H1 (cell line): ENCODE results near the gene DMWD. TPM values are rescaled to one million over a fixed set of nuclear protein-coding genes. Genes with fewer than 3 reads are reported as not detected.

Experiments
- CTCF ChIA-PET: fragments of 300-600 bp; sonication (Branson Sonifier 250); formaldehyde crosslinking; loops from one replicate; lab custom pipeline; 2021; ENCODE audit not compliant: partially characterized antibody; lab: Charles Lee
- POLR2A ChIA-PET: fragments of 300-600 bp; sonication (Branson Sonifier 250); formaldehyde crosslinking; loops from one replicate; lab custom pipeline; 2021; ENCODE audit warnings: inconsistent platforms; ENCODE audit not compliant: partially characterized antibody; lab: Charles Lee
- DNase-seq, 2 experiments: peaks; one replicate each; pipeline versions ENCODE4 v3.0.0 to v3.0.0-alpha.2; 2010 to 2022; ENCODE audit warnings: low spot score in 2 of 2, low read depth in 1 of 2, mixed read lengths in 1 of 2
- FAIRE-seq: peaks from 2 replicates; lab custom pipeline; 2011; peaks lifted over from hg19 to GRCh38; lab: Jason Lieb, UNC
- H2AFZ ChIP-seq: 2 replicates; pipeline ENCODE4 v1.8.1; 2012; ENCODE audit warnings: low read length, inconsistent platforms
- H2AK5ac ChIP-seq: 2 replicates; pipeline ENCODE4 v1.6.1; 2013; ENCODE audit warnings: low read depth, low read length
- H2BK120ac ChIP-seq: replicated peaks from 2 replicates; pipeline ENCODE3; 2013; ENCODE audit warnings: low read depth, low read length, inconsistent platforms
- H2BK12ac ChIP-seq: 2 replicates; pipeline ENCODE4 v1.6.1; 2013; ENCODE audit warnings: low read depth, low read length
- H2BK15ac ChIP-seq: 2 replicates; pipeline ENCODE4 v1.6.1; 2013; ENCODE audit warnings: low read length
- H2BK20ac ChIP-seq: 2 replicates; pipeline ENCODE4 v1.6.1; 2013; ENCODE audit warnings: low read length
- H2BK5ac ChIP-seq: 2 replicates; pipeline ENCODE4 v1.6.1; 2013; ENCODE audit warnings: low read depth, low read length
- H3K14ac ChIP-seq: 2 replicates; pipeline ENCODE4 v1.6.1; 2013; ENCODE audit warnings: inconsistent platforms; ENCODE audit not compliant: insufficient read length
- H3K18ac ChIP-seq: 2 replicates; pipeline ENCODE4 v1.6.1; 2013; ENCODE audit warnings: low read length; ENCODE audit errors: extremely low read depth
- H3K23ac ChIP-seq: 2 replicates; pipeline ENCODE4 v1.6.1; 2013; ENCODE audit warnings: inconsistent platforms; ENCODE audit not compliant: insufficient read length
- H3K23me2 ChIP-seq: 2 replicates; pipeline ENCODE4 v1.6.1; 2013; ENCODE audit warnings: low read depth, low read length
- H3K27ac ChIP-seq: 2 replicates; pipeline ENCODE4 v1.6.1; 2011; ENCODE audit warnings: low read depth, low read length, inconsistent platforms
- H3K27me3 ChIP-seq, 4 experiments: replicated peaks in 1 of 4; 1 replicate in 1 of 4; 2 replicates in 3 of 4; pipeline versions ENCODE4 v1.6.1 to v1.8.1; 2011 to 2013; ENCODE audit warnings: low read length in 3 of 4, mild to moderate bottlenecking in 3 of 4, inconsistent platforms in 2 of 4, mixed read lengths in 2 of 4, moderate library complexity in 1 of 4; ENCODE audit not compliant: control insufficient read depth in 3 of 4, insufficient read depth in 3 of 4; ENCODE audit errors: extremely low read depth in 1 of 4
- H3K36me3 ChIP-seq, 4 experiments: 2 replicates each; pipeline versions ENCODE4 v1.6.1 to v1.8.1; 2011 to 2013; ENCODE audit warnings: mild to moderate bottlenecking in 4 of 4, low read length in 3 of 4, moderate library complexity in 2 of 4, control low read depth in 1 of 4, inconsistent platforms in 1 of 4; ENCODE audit not compliant: insufficient read depth in 4 of 4, control insufficient read depth in 2 of 4
- H3K4ac ChIP-seq: replicated peaks from 2 replicates; pipeline ENCODE3; 2013; ENCODE audit warnings: low read length, low read depth, mixed read lengths, inconsistent platforms; ENCODE audit not compliant: insufficient read length
- H3K4me1 ChIP-seq, 4 experiments: replicated peaks in 1 of 4; 1 replicate in 1 of 4; 2 replicates in 3 of 4; pipeline versions ENCODE4 v1.6.1 to v1.8.1; 2011 to 2013; ENCODE audit warnings: low read length in 3 of 4, inconsistent platforms in 2 of 4, mixed read lengths in 1 of 4; ENCODE audit not compliant: insufficient read depth in 4 of 4, control insufficient read depth in 3 of 4
- H3K4me2 ChIP-seq, 2 experiments: 2 replicates each; pipeline versions ENCODE4 v1.6.1 to v1.8.1; 2011 to 2013; ENCODE audit warnings: low read depth in 2 of 2, low read length in 2 of 2, control low read depth in 1 of 2, inconsistent platforms in 1 of 2, mild to moderate bottlenecking in 1 of 2; ENCODE audit not compliant: insufficient read depth in 1 of 2
- H3K4me3 ChIP-seq, 4 experiments: fragments of 200-600, 300-600 bp in 1 of 4; sonication (generic), shearing (Covaris generic), sonication (Bioruptor Twin) in 1 of 4; 2 replicates each; pipeline versions ENCODE4 v1.5.1 to v1.8.1; 2011 to 2016; ENCODE audit warnings: low read length in 4 of 4, low read depth in 3 of 4, control low read depth in 2 of 4, inconsistent platforms in 2 of 4, mild to moderate bottlenecking in 2 of 4, mixed read lengths in 1 of 4, moderate library complexity in 1 of 4; ENCODE audit not compliant: insufficient read depth in 2 of 4; ENCODE audit errors: extremely low read depth in 1 of 4
- H3K56ac ChIP-seq: replicated peaks from 2 replicates; pipeline ENCODE3; 2013; ENCODE audit warnings: low read depth, mild to moderate bottlenecking, mixed read lengths, low read length, inconsistent platforms; ENCODE audit not compliant: insufficient read length
- H3K79me1 ChIP-seq: 2 replicates; pipeline ENCODE4 v1.6.1; 2013; ENCODE audit warnings: low read depth, low read length, control low read depth
- H3K79me2 ChIP-seq, 2 experiments: 2 replicates each; pipeline versions ENCODE4 v1.6.1 to v1.8.1; 2012 to 2013; ENCODE audit warnings: low read length in 2 of 2, mild to moderate bottlenecking in 2 of 2, inconsistent platforms in 1 of 2; ENCODE audit not compliant: insufficient read depth in 2 of 2, control insufficient read depth in 1 of 2
- H3K9ac ChIP-seq, 4 experiments: replicated peaks in 1 of 4; 1 replicate in 1 of 4; 2 replicates in 3 of 4; pipeline versions ENCODE4 v1.6.1 to v1.8.1; 2011 to 2013; ENCODE audit warnings: low read depth in 3 of 4, low read length in 3 of 4, control low read depth in 2 of 4, mild to moderate bottlenecking in 2 of 4, moderate library complexity in 2 of 4, inconsistent platforms in 1 of 4; ENCODE audit errors: extremely low read depth in 1 of 4
- H3K9me3 ChIP-seq, 2 experiments: 2 replicates each; pipeline versions ENCODE4 v1.6.1 to v1.8.1; 2012 to 2013; ENCODE audit warnings: mild to moderate bottlenecking in 2 of 2, moderate library complexity in 2 of 2, control low read depth in 1 of 2, inconsistent platforms in 1 of 2, low read depth in 1 of 2, low read length in 1 of 2, mixed read lengths in 1 of 2; ENCODE audit not compliant: insufficient read depth in 2 of 2
- H4K20me1 ChIP-seq, 2 experiments: replicated peaks in 1 of 2; 2 replicates each; pipeline versions ENCODE3 to v1.8.1; 2011 to 2013; ENCODE audit warnings: inconsistent platforms in 2 of 2, low read length in 2 of 2, mild to moderate bottlenecking in 1 of 2; ENCODE audit not compliant: insufficient read depth in 2 of 2, control insufficient read depth in 1 of 2
- H4K5ac ChIP-seq: 2 replicates; pipeline ENCODE4 v1.6.1; 2013; ENCODE audit warnings: low read length, low read depth, mixed read lengths, inconsistent platforms; ENCODE audit not compliant: insufficient read length
- H4K8ac ChIP-seq: 2 replicates; pipeline ENCODE4 v1.8.0; 2013; ENCODE audit warnings: mild to moderate bottlenecking, moderate library complexity, low read length, inconsistent platforms; ENCODE audit not compliant: insufficient read depth; ENCODE audit errors: extremely low read depth
- H4K91ac ChIP-seq: replicated peaks from 2 replicates; pipeline ENCODE3; 2013; ENCODE audit warnings: low read length, mixed read lengths, inconsistent platforms; ENCODE audit not compliant: insufficient read length
- WGBS, 2 experiments: shearing (Covaris generic) in 1 of 2; methylation state at CpG; one replicate each; pipeline versions ENCODE4 v1.1.6 to v1.1.7; 2013 to 2015; ENCODE audit warnings: low lambda C conversion rate in 2 of 2, mixed read lengths in 2 of 2, inconsistent platforms in 1 of 2, low coverage in 1 of 2, missing lambda C conversion rate in 1 of 2; ENCODE audit not compliant: insufficient replicate concordance in 2 of 2, insufficient coverage in 1 of 2, insufficient read length in 1 of 2; ENCODE audit errors: extremely low coverage in 1 of 2, missing lambda C conversion rate in 1 of 2; 5-methylcytosine and 5-hydroxymethylcytosine counted together
- polyA plus RNA-seq, 7 experiments: library from polyadenylated mRNA; depleted of rRNA in 3 of 7; stranded (reverse) in 5 of 7; unstranded in 2 of 7; fragments of >200 nt in 5 of 7; fragments of 200-250 nt in 2 of 7; gene quantifications; 1 replicate in 5 of 7; 2 replicates in 1 of 7; 4 replicates in 1 of 7; pipeline versions ENCODE4 v1.2.1 to v1.2.3, GENCODE V29; 2011 to 2013; ENCODE audit warnings: missing spikeins in 2 of 7, mixed read lengths in 2 of 7
- total RNA-seq: library from RNA; stranded (reverse); fragmentation: NEBNext Ultra II Directional; extraction: Animal tissue kit (Norgen Biotek cat#: 25700); gene quantifications from 2 replicates; pipeline ENCODE4 v1.2.1, GENCODE V29; 2021

The DMWD gene
- total and polyA plus RNA-seq, 2 of the 8 experiments (the other 6 are each of a cell fraction or from before 2014, with no cell fraction given), result 13.6 to 41.0 TPM

GRCh38 chr19:45826934-45827333, 34.3 kb upstream of the DMWD start:
- Histone ChIP-seq H2BK20ac (no peak overlapping the region), H2BK120ac (no peak overlapping the region), H4K8ac (no peak overlapping the region), H3K9ac (no peak overlapping the region), H3K18ac (no peak overlapping the region), H3K4ac (no peak overlapping the region), H3K23ac (no peak overlapping the region), H3K36me3 (peaks cover 49 to 73% (median 69%) of the 10 kb centered on the region in 4 experiments), H3K56ac (no peak overlapping the region), H3K79me1 (no peaks in the 10 kb centered on the region), H3K27ac (no peak overlapping the region), H3K23me2 (0 out of 2 replicates have a peak, but pooled peaks cover 1% of the 10 kb centered on the region), H2AFZ (no peak overlapping the region), H3K4me3 (no peak overlapping the region), H3K79me2 (no peaks in the 10 kb centered on the region), H2AK5ac (no peak overlapping the region), H3K14ac (no peak overlapping the region), H4K5ac (no peak overlapping the region), H3K27me3 (no peaks in the 10 kb centered on the region), H3K4me2 (no peak overlapping the region), H3K9me3 (no peaks in the 10 kb centered on the region), H2BK15ac (no peak overlapping the region), H2BK5ac (no peak overlapping the region; the same call in 1 of the 2 replicates), H3K4me1 (no peaks in the 10 kb centered on the region), H2BK12ac (no peak overlapping the region), H4K20me1 (peaks cover 5 to 19% of the 10 kb centered on the region in 2 experiments), H4K91ac (no peak overlapping the region)
- no peak for DNase-seq
- WGBS, 2 experiments, result 87% methylated on average over 9 of the region's 11 CpGs; no CpG with 5 or more reads in 1 of the 2 experiments
- ChIA-PET CTCF (interaction anchor here (0.6 to 5.3 kb wide), 6 partner anchors 9 to 1594 kb away, joined by 3 to 42 read pairs (median 3); no protein-coding TSS in a partner anchor), POLR2A (interaction anchor here (1.0 to 2.6 kb wide), 12 partner anchors 9 to 58 kb away, joined by 3 to 8 read pairs (median 4); partner anchors contain the start of gene SIX5)
- FAIRE-seq, result no peak
